ENCODE results near the gene CDS2.

Gene CDS2

DNA sequence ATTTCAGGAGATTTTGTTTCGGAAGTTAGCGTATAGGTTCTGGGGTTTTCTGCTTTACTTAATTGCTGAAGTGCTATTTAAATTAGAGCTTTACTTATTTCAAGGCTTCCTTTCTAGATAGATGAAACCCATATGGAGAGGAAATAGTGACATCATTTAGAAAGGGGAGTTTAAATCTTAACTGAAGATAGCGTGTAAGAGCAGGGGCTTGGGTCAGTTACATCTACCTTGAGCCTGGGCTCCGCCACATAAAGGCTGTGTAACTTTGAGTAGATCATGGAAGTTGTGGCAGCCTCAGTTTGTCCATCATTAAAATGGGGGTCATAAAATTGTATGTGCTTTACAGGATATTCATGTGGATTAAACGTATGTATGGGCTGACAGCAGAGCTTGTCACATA, 4.7 kb downstream of the CDS2 start:
- no peak overlapping the region for H3K23ac ChIP-seq (ENCODE audit: low read depth, low read length, poor library complexity)
- no peaks in the 10 kb centered on the region for H3K9me3 ChIP-seq (replicated peaks in 1 of 2; ENCODE audit: control insufficient read depth in 2 of 2, insufficient read depth in 1 of 2, low read depth in 1 of 2, low read length in 2 of 2)
- DNase-seq (ENCODE audit: low spot score) = no peak
- no peak overlapping the region for H2BK15ac ChIP-seq (ENCODE audit: low read length)
- WGBS, 2 donors (ENCODE audit: extremely low coverage in 2 of 2, insufficient read length in 2 of 2, insufficient replicate concordance in 1 of 2) = no CpG with 5 or more reads among the region's 5 CpGs
- H3K14ac ChIP-seq (ENCODE audit: low read length) = no peak overlapping the region
- H3K27ac ChIP-seq (replicated peaks; ENCODE audit: low read length) = no peak overlapping the region
- H4K8ac ChIP-seq (ENCODE audit: low read depth, low read length) = no peak overlapping the region
- H3K4me2 ChIP-seq (ENCODE audit: insufficient read depth, low read length, poor library complexity, severe bottlenecking) = no peak overlapping the region
- H3K36me3 ChIP-seq (replicated peaks in 1 of 2; ENCODE audit: control insufficient read depth in 2 of 2, insufficient read depth in 2 of 2, low read length in 2 of 2) = peaks cover 2 to 48% of the 10 kb centered on the region in 2 donors
- no peak overlapping the region for H2BK5ac ChIP-seq (ENCODE audit: low read length)
- H2BK12ac ChIP-seq (ENCODE audit: low read length) = no peak overlapping the region
- H2AK5ac ChIP-seq (ENCODE audit: low read depth, low read length) = no peak overlapping the region
- H2AFZ ChIP-seq (ENCODE audit: low read length) = no peak overlapping the region
- H3K4me3 ChIP-seq (ENCODE audit: low read length in 2 of 2) = no peak overlapping the region
- H2BK120ac ChIP-seq (ENCODE audit: low read depth, low read length) = no peak overlapping the region
- no peak overlapping the region for H3K9ac ChIP-seq (ENCODE audit: low read depth, low read length, poor library complexity)
- H3K79me1 ChIP-seq (ENCODE audit: low read depth, low read length) = peaks cover 8% of the 10 kb centered on the region
- H3K27me3 ChIP-seq (ENCODE audit: control insufficient read depth in 3 of 3, insufficient read depth in 3 of 3, low read depth in 1 of 3, low read length in 3 of 3) = no peaks in the 10 kb centered on the region
- no peak overlapping the region for H3K4ac ChIP-seq (ENCODE audit: low read length)
- H3K18ac ChIP-seq (ENCODE audit: low read length) = no peak overlapping the region
- H4K91ac ChIP-seq (ENCODE audit: low read depth, low read length, poor library complexity) = no peak overlapping the region
- H3K4me1 ChIP-seq (ENCODE audit: control insufficient read depth in 2 of 2, insufficient read depth in 1 of 2, low read depth in 1 of 2, low read length in 2 of 2) = peaks cover 4 to 8% of the 10 kb centered on the region in 2 donors

GRCh38 chr20:5133998-5134397, 7.2 kb downstream of the CDS2 start:
- Histone ChIP-seq H3K14ac (ENCODE audit: low read length) (no peak overlapping the region), H3K23ac (ENCODE audit: low read depth, low read length, poor library complexity) (no peak overlapping the region), H2AK5ac (ENCODE audit: low read depth, low read length) (no peak overlapping the region), H3K9me3 (replicated peaks in 1 of 2; ENCODE audit: control insufficient read depth in 2 of 2, insufficient read depth in 1 of 2, low read depth in 1 of 2, low read length in 2 of 2) (no peaks in the 10 kb centered on the region), H2BK120ac (ENCODE audit: low read depth, low read length) (no peak overlapping the region), H3K18ac (ENCODE audit: low read length) (no peak overlapping the region), H3K27me3 (ENCODE audit: control insufficient read depth in 3 of 3, insufficient read depth in 3 of 3, low read depth in 1 of 3, low read length in 3 of 3) (no peaks in the 10 kb centered on the region), H2BK15ac (ENCODE audit: low read length) (no peak overlapping the region), H3K4me2 (ENCODE audit: insufficient read depth, low read length, poor library complexity, severe bottlenecking) (no peak overlapping the region), H3K27ac (replicated peaks; ENCODE audit: low read length) (no peak overlapping the region), H3K4me1 (ENCODE audit: control insufficient read depth in 2 of 2, insufficient read depth in 1 of 2, low read depth in 1 of 2, low read length in 2 of 2) (peaks cover 0 to 7% of the 10 kb centered on the region in 2 donors), H3K4ac (ENCODE audit: low read length) (no peak overlapping the region), H2AFZ (ENCODE audit: low read length) (no peak overlapping the region), H3K36me3 (replicated peaks in 1 of 2; ENCODE audit: control insufficient read depth in 2 of 2, insufficient read depth in 2 of 2, low read length in 2 of 2) (peaks cover 0 to 48% of the 10 kb centered on the region in 2 donors), H3K79me1 (ENCODE audit: low read depth, low read length) (peaks cover 5% of the 10 kb centered on the region), H3K9ac (ENCODE audit: low read depth, low read length, poor library complexity) (no peak overlapping the region), H2BK12ac (ENCODE audit: low read length) (no peak overlapping the region), H2BK5ac (ENCODE audit: low read length) (no peak overlapping the region), H3K4me3 (ENCODE audit: low read length in 2 of 2) (no peak overlapping the region), H4K8ac (ENCODE audit: low read depth, low read length) (no peak overlapping the region), H4K91ac (ENCODE audit: low read depth, low read length, poor library complexity) (no peak overlapping the region)
- no peak for DNase-seq (ENCODE audit: low spot score)
- WGBS, 2 donors (ENCODE audit: extremely low coverage in 2 of 2, insufficient read length in 2 of 2, insufficient replicate concordance in 1 of 2) = no CpG with 5 or more reads among the region's 6 CpGs

- Histone ChIP-seq H3K9ac (ENCODE audit: low read depth, low read length, poor library complexity) (no peak overlapping the region), H3K23ac (ENCODE audit: low read depth, low read length, poor library complexity) (no peak overlapping the region), H2BK12ac (ENCODE audit: low read length) (no peak overlapping the region), H3K4me3 (ENCODE audit: low read length in 2 of 2) (no peak overlapping the region), H2BK5ac (ENCODE audit: low read length) (no peak overlapping the region), H2BK15ac (ENCODE audit: low read length) (no peak overlapping the region), H4K8ac (ENCODE audit: low read depth, low read length) (no peak overlapping the region), H2AK5ac (ENCODE audit: low read depth, low read length) (no peak overlapping the region), H2BK120ac (ENCODE audit: low read depth, low read length) (no peak overlapping the region), H3K9me3 (replicated peaks in 1 of 2; ENCODE audit: control insufficient read depth in 2 of 2, insufficient read depth in 1 of 2, low read depth in 1 of 2, low read length in 2 of 2) (no peaks in the 10 kb centered on the region), H3K27me3 (ENCODE audit: control insufficient read depth in 3 of 3, insufficient read depth in 3 of 3, low read depth in 1 of 3, low read length in 3 of 3) (no peaks in the 10 kb centered on the region), H3K27ac (replicated peaks; ENCODE audit: low read length) (no peak overlapping the region), H3K18ac (ENCODE audit: low read length) (no peak overlapping the region), H3K14ac (ENCODE audit: low read length) (no peak overlapping the region), H3K4me1 (ENCODE audit: control insufficient read depth in 2 of 2, insufficient read depth in 1 of 2, low read depth in 1 of 2, low read length in 2 of 2) (peaks cover 0 to 7% of the 10 kb centered on the region in 2 donors), H4K91ac (ENCODE audit: low read depth, low read length, poor library complexity) (no peak overlapping the region), H3K4me2 (ENCODE audit: insufficient read depth, low read length, poor library complexity, severe bottlenecking) (no peak overlapping the region), H3K4ac (ENCODE audit: low read length) (no peak overlapping the region), H3K36me3 (replicated peaks in 1 of 2; ENCODE audit: control insufficient read depth in 2 of 2, insufficient read depth in 2 of 2, low read length in 2 of 2) (peaks cover 0 to 40% of the 10 kb centered on the region in 2 donors), H2AFZ (ENCODE audit: low read length) (no peak overlapping the region), H3K79me1 (ENCODE audit: low read depth, low read length) (peaks cover 6% of the 10 kb centered on the region)
- WGBS, 2 donors (ENCODE audit: extremely low coverage in 2 of 2, insufficient read length in 2 of 2, insufficient replicate concordance in 1 of 2) = no CpG with 5 or more reads among the region's 4 CpGs
- no peak for DNase-seq (ENCODE audit: low spot score)
Observed at GRCh38 chr20:5135363-5136012, 8.7 kb downstream of the CDS2 start.

- H2BK12ac ChIP-seq (ENCODE audit: low read length) = no peak overlapping the region
- H2AFZ ChIP-seq (ENCODE audit: low read length) = no peak overlapping the region
- no peak overlapping the region for H4K91ac ChIP-seq (ENCODE audit: low read depth, low read length, poor library complexity)
- H3K4ac ChIP-seq (ENCODE audit: low read length) = no peak overlapping the region
- WGBS, 2 donors (ENCODE audit: extremely low coverage in 2 of 2, insufficient read length in 2 of 2, insufficient replicate concordance in 1 of 2) = no CpG with 5 or more reads among the region's 4 CpGs
- no peak overlapping the region for H2BK5ac ChIP-seq (ENCODE audit: low read length)
- no peak overlapping the region for H2BK120ac ChIP-seq (ENCODE audit: low read depth, low read length)
- no peak overlapping the region for H3K27ac ChIP-seq (replicated peaks; ENCODE audit: low read length)
- DNase-seq (ENCODE audit: low spot score) = no peak
- H2BK15ac ChIP-seq (ENCODE audit: low read length) = no peak overlapping the region
- no peak overlapping the region for H2AK5ac ChIP-seq (ENCODE audit: low read depth, low read length)
- peaks cover 0 to 40% of the 10 kb centered on the region in 2 donors for H3K36me3 ChIP-seq (replicated peaks in 1 of 2; ENCODE audit: control insufficient read depth in 2 of 2, insufficient read depth in 2 of 2, low read length in 2 of 2)
- no peaks in the 10 kb centered on the region for H3K27me3 ChIP-seq (ENCODE audit: control insufficient read depth in 3 of 3, insufficient read depth in 3 of 3, low read depth in 1 of 3, low read length in 3 of 3)
- no peaks in the 10 kb centered on the region for H3K9me3 ChIP-seq (replicated peaks in 1 of 2; ENCODE audit: control insufficient read depth in 2 of 2, insufficient read depth in 1 of 2, low read depth in 1 of 2, low read length in 2 of 2)
- H3K18ac ChIP-seq (ENCODE audit: low read length) = no peak overlapping the region
- no peak overlapping the region for H3K4me2 ChIP-seq (ENCODE audit: insufficient read depth, low read length, poor library complexity, severe bottlenecking)
- no peak overlapping the region for H3K14ac ChIP-seq (ENCODE audit: low read length)
- no peak overlapping the region for H4K8ac ChIP-seq (ENCODE audit: low read depth, low read length)
- no peak overlapping the region for H3K4me3 ChIP-seq (ENCODE audit: low read length in 2 of 2)
- H3K23ac ChIP-seq (ENCODE audit: low read depth, low read length, poor library complexity) = no peak overlapping the region
- peaks cover 0 to 7% of the 10 kb centered on the region in 2 donors for H3K4me1 ChIP-seq (ENCODE audit: control insufficient read depth in 2 of 2, insufficient read depth in 1 of 2, low read depth in 1 of 2, low read length in 2 of 2)
- H3K9ac ChIP-seq (ENCODE audit: low read depth, low read length, poor library complexity) = no peak overlapping the region
- peaks cover 6% of the 10 kb centered on the region for H3K79me1 ChIP-seq (ENCODE audit: low read depth, low read length)
Observed at GRCh38 chr20:5136096-5136495, 9.3 kb downstream of the CDS2 start.

Data from neuronal stem cell (in vitro differentiated cells).